ENCODE data around the gene AXDND1. TPM values are rescaled to one million over a fixed set of nuclear protein-coding genes. Genes with fewer than 3 reads are reported as not detected.

The AXDND1 gene
- total RNA-seq, 3 donors from 2014 or later, result 0.48 to 1.8 (median 0.98) TPM

GRCh38 chr1:179325836-179326235 is 39.9 kb upstream of the AXDND1 start:
- intact Hi-C loops (cut with DNase I; ENCODE audit: low total_unique reads), result no loop called here
- no peak for DNase-seq (ENCODE audit: low spot score in 2 of 2)
- no peak for TF ChIP-seq POLR2AphosphoS5 (IDR thresholded peaks at IDR 0.05)
- Histone ChIP-seq H3K4me3 (no peak overlapping the region), H3K9me3 (no peaks in the 10 kb centered on the region), H3K4me1 (no peaks in the 10 kb centered on the region), H3K27me3 (no peaks in the 10 kb centered on the region), H3K27ac (no peak overlapping the region), H3K36me3 (no peaks in the 10 kb centered on the region)

GRCh38 chr1:179326746-179327145 is 39.0 kb upstream of the AXDND1 start:
- Histone ChIP-seq H3K4me3 (no peak overlapping the region), H3K27ac (no peak overlapping the region), H3K9me3 (no peaks in the 10 kb centered on the region), H3K36me3 (no peaks in the 10 kb centered on the region), H3K27me3 (no peaks in the 10 kb centered on the region), H3K4me1 (no peaks in the 10 kb centered on the region)
- DNase-seq (ENCODE audit: low spot score in 2 of 2), result no peak
- intact Hi-C loops (cut with DNase I; ENCODE audit: low total_unique reads), result no loop called here
- TF ChIP-seq POLR2AphosphoS5 (IDR thresholded peaks at IDR 0.05), result no peak
- TF ChIP-seq POLR2A (IDR thresholded peaks at IDR 0.05), result no peak

- Histone ChIP-seq H3K4me1 (no peaks in the 10 kb centered on the region), H3K4me3 (no peak overlapping the region), H3K27ac (no peak overlapping the region), H3K27me3 (no peaks in the 10 kb centered on the region), H3K36me3 (no peaks in the 10 kb centered on the region), H3K9me3 (no peaks in the 10 kb centered on the region)
- intact Hi-C loops (cut with DNase I; ENCODE audit: low total_unique reads), result no loop called here
- DNase-seq (ENCODE audit: low spot score in 2 of 2), result no peak
- TF ChIP-seq POLR2A (IDR thresholded peaks at IDR 0.05) (no peak), CTCF (IDR thresholded peaks at IDR 0.05) (no peak), POLR2AphosphoS5 (IDR thresholded peaks at IDR 0.05) (no peak)
Measured at GRCh38 chr1:179327196-179327595, 38.6 kb upstream of the AXDND1 start.

- Histone ChIP-seq H3K4me3 (no peak overlapping the region), H3K27me3 (no peaks in the 10 kb centered on the region), H3K9me3 (no peaks in the 10 kb centered on the region), H3K27ac (no peak overlapping the region), H3K36me3 (no peaks in the 10 kb centered on the region), H3K4me1 (no peaks in the 10 kb centered on the region)
- no peak for DNase-seq (ENCODE audit: low spot score in 2 of 2)
- TF ChIP-seq POLR2A (IDR thresholded peaks at IDR 0.05) (no peak), POLR2AphosphoS5 (IDR thresholded peaks at IDR 0.05) (no peak), CTCF (IDR thresholded peaks at IDR 0.05) (no peak)
- intact Hi-C loops (cut with DNase I; ENCODE audit: low total_unique reads), result no loop called here
Measured at GRCh38 chr1:179327679-179328078, 38.1 kb upstream of the AXDND1 start.

GRCh38 chr1:179329862-179330261 is 35.9 kb upstream of the AXDND1 start:
- intact Hi-C loops (cut with DNase I; ENCODE audit: low total_unique reads), result no loop called here
- Histone ChIP-seq H3K4me3 (no peak overlapping the region), H3K27me3 (no peaks in the 10 kb centered on the region), H3K36me3 (no peaks in the 10 kb centered on the region), H3K4me1 (no peaks in the 10 kb centered on the region), H3K9me3 (no peaks in the 10 kb centered on the region), H3K27ac (no peak overlapping the region)
- TF ChIP-seq POLR2AphosphoS5 (IDR thresholded peaks at IDR 0.05), result no peak
- no peak for TF ChIP-seq CTCF (IDR thresholded peaks at IDR 0.05)
- TF ChIP-seq POLR2A (IDR thresholded peaks at IDR 0.05), result no peak
- no peak for DNase-seq (ENCODE audit: low spot score in 2 of 2)

GRCh38 chr1:179334440-179334839 is 31.3 kb upstream of the AXDND1 start:
- Histone ChIP-seq H3K4me1 (no peaks in the 10 kb centered on the region), H3K4me3 (no peak overlapping the region), H3K27me3 (no peaks in the 10 kb centered on the region), H3K27ac (no peak overlapping the region), H3K9me3 (no peaks in the 10 kb centered on the region), H3K36me3 (no peaks in the 10 kb centered on the region)
- TF ChIP-seq CTCF (IDR thresholded peaks at IDR 0.05), result no peak
- TF ChIP-seq POLR2A (IDR thresholded peaks at IDR 0.05), result no peak
- TF ChIP-seq POLR2AphosphoS5 (IDR thresholded peaks at IDR 0.05), result no peak
- no peak for DNase-seq (ENCODE audit: low spot score in 2 of 2)
- intact Hi-C loops (cut with DNase I; ENCODE audit: low total_unique reads), result no loop called here
